ENCODE measurements around the gene MLF1.

Gene MLF1

DNA sequence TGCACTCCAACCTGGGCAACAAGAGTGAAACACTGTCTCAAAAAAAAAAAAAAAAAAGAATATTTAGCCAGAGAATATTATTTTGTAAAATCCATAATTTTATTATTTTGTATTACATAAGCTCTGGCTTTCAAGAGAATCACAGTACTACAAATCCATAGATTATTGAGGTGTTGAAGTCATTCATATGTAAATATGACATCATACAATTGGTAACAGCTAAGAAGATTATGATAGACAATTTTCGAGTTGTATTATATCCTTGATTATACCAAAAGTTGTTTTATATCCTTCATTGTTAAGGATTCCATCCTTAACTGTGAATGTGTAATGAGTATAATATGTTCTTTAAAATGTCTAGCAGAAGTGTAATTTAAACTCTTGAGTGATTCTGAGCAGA, 3.7 kb downstream of the MLF1 start:
- no peak for DNase-seq (ENCODE audit: low read depth in 2 of 2)

DNA sequence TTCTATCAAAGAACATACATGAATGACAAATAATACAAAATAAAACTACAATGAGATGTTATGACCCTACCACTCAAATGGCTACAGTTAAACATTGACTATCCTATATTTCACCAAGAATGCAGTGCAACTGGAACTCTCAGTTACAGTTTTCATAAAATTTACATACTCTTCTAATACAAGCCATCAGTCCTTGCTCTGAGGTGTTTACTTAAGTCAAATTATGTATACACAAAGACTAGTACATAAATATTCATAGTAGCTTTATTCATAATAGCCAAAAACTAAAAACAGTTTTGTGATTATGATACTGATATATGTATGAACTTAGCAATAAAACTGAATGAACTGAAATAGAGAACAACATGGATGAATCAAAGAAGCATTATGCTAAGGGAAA, 19.2 kb downstream of the MLF1 start:
- DNase-seq (ENCODE audit: low read depth in 2 of 2): no peak

DNA sequence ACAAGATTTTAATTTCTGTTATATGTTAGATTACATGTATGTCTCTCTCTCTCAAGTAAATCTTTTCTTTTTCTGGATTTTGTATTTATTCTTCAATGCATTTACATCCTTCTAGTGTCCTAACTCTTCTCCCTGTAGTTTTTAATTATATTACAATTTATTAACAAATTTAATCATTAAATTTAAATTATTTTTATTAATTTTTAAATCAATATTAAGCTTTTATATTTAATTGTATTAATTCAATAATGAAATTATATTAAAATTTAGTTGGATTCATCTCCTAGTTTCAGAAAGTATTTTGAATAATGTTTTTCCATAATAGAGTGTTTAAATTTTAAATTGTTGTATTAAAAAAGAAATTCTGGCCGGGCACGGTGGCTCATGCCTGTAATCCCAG, 29.8 kb downstream of the MLF1 start:
- DNase-seq (ENCODE audit: low read depth in 2 of 2): no peak

DNA sequence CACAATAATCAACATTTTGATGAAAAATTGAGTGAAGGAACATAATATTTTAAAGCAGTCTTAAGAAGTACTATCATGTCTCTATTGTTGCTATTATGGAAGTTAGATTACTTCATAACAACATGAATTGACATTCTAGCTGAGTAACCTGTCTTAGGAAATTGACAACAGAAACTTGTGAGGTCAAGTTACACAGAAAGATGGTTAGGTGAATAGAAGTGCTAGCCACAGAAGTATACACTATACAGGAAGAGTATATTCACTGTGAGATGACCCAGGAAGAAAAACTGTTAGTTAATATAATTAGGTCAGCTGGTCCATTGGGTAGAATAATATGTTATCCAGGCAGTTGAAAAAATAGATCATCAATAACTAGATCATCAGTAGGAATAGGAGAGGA, 31.2 kb downstream of the MLF1 start:
- no peak for DNase-seq (ENCODE audit: low read depth in 2 of 2)

DNA sequence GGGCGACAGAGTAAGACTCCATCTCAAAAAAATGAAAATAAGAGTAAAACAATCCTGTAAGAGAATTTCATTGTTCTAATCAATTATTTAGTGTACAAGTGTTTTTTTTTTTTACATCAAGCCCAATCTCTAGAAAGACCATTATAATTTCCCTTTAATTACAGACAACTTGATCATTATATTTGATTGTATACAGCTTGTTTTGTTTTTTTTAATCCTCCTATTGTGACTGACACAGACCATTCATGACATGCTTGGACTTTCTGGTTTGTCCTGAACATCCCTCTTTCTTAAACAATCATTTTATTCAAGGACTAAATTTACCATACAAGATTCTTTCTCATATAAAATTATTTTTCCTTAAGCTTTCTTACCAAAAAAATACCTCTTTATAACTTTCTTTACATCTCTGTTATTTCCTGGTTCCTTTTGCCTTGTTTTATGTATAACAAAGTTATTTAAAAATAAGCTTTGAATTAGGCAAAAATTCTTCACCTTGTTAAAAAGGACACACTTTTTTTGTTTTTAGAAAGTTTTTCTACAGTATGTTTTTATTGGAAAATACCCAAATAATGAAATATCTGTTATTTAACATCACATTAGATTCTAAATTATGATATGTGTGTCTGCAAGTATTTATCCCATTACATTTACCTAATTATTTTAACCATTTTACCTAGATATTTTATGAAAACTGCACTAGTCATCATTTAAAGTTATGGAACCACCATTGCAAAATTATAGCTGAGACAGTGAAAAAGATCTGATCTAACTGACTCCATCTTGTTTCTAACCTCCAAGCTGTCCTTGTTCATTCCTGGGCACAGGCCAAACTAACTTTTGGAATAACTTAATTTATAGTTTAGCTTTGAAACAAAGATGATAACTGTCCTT, 47.2 kb downstream of the MLF1 start:
- no peak for DNase-seq (ENCODE audit: low read depth in 2 of 2)

DNA sequence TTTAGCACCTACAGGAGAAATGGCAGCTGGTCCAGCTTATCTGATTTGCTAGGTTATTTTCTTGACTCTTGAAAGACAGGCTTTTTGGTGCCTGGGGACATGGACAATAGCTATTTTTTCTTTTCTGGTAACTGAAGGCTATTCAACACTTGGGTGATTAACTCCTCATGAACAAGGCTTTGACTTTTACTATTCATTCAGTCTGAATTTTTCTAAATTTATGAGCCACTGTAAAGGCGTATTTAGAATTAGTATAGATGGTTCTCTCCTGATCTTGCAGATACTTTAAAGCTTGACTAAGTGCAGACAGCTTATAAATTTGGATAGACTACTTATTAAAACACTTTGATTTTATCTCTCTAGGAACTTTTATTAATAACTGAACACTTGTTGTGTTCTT, 54.9 kb downstream of the MLF1 start:
- no peak for DNase-seq (ENCODE audit: low read depth in 2 of 2)

DNA sequence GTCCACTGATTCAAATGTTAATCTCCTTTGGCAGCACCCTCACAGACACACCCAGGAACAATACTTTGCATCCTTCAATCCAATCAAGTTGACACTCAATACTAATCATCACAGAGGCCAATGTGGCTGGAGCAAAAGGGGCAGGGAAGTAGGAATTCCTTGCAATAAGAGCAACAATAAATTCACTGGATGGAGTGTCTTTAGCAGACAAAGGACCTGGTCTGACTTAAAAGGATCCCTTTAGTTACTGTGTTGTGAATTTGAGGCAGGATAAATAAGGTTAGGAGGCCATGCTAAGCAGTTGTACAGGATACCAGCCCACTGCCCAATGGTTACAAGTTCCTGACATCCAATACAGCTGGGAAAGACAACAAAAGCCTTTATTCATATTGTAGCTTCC, 61.0 kb downstream of the MLF1 start:
- DNase-seq (ENCODE audit: low read depth in 2 of 2): no peak

DNA sequence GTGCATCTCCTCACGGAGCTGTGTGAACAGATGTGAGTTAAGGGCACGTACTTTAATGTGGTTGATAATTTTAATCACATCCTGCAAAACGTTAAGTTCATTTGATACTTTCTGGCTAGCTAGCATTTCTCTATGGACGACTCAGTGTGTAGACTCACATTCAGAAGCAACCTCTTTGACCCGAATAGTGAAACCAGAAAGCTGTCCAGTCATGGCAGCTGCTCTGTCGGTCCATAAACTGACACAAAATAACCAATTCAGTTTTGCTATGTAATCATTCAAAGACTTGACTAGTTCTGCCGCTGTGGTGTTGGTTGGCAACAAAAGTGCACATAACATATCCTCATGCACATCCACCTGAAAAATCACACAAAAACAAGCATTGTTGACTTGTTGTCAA, 69.7 kb downstream of the MLF1 start:
- no peak for DNase-seq (ENCODE audit: low read depth in 2 of 2)

DNA sequence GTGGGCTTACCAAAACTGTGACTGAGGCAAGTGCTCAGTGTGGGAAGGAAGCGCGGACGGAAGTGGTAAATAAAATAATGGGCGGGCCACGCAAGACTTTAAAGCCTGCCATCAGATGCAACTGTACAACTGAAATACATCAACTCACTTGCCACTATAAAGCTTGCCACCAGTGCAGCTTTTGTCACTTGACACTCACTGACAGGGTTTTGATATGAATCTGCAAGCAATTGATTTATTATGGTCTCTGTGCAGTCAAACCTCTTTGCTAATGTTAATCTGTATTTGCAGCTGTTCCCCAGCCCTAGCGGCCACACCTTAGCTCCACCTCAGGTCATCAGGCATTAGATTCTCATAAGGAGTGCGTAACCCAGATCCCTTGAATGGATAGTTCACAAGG, 71.0 kb downstream of the MLF1 start:
- no peak for DNase-seq (ENCODE audit: low read depth in 2 of 2)

DNA sequence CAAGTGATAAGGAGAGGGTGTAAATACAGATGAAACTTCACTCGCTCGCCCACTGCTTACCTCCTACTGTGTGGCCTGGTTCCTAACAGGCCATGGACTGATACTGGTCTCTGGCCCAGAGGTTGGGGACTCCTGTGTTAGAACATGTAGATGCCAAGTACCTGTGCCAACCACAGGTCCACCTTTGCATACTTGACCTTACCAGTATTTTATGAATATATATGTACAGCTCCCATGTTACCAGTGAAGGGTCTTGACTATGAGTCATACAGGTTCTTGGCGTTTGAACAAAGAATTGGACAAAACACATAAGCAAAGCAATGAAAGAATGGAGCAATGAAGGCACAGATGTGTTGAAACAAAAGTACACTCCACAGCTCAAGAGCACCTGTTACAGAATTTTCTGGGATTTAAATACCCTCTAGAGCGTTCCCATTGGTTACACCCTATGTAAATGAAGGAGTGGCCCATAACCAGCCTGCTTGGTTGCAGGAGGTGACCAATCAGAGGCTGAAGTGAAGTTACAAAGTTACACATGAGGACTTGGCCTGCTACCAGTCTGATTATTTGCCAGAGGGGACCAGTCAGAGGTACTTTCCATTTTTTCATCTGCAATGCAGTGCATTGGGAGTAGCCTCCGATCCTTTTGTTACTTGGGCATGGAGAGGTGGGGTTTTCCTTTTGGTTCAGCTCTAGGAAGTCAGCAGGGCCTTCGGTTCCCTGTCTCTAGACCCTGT, 71.6 kb downstream of the MLF1 start:
- no peak for DNase-seq (ENCODE audit: low read depth in 2 of 2)

DNA sequence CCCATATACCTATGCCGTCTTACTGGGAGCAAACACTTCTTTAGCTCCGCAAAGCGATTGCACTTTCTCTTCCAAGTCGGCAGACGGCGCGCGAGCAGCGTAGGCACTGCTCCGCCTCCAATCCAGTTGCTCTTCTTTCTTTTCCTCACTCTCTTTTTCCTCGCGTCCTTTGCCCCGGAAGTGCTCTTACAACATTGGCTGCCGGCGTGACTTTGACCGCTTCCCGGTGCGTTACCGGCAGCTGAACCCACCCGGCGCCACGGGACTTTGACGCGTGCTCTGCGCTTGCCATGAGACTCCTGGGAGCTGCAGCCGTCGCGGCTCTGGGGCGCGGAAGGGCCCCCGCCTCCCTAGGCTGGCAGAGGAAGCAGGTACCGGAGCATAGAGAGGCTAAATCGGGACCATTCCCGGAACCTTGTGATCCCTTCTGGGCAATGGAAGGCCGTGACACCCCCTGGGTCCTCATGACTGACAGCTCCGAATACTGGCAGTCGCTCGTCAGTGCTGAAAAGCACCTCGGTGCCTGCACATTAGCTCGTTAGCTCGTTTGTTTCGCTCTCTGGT, 73.4 kb downstream of the MLF1 start, which contains the start of gene GFM1:
GFM1 (plus strand) TSS at position 183 of the 564 bp plus-strand sequence; CDS start at position 291, 108 bp downstream.
- DNase-seq (ENCODE audit: low read depth in 2 of 2): peak; percentile 78 to 80

DNA sequence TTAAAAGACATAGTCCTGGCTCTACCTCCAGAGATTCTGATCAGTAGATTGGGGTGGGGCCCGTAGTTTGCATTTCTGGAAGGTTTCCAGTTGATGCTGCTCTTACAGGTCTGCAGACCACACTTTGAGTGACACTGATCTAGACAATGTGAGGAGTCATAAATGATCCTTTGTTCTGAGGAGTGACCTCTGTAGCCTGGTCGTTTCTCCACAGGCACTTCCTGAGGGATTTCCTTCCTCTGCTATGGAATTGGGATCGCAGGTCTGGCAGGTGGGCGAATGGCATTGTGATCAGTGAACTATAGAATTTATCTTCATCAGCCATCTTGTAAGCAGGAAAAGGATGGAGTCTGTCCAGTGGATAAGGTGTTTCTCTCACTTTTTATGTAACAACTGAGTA, 78.8 kb downstream of the MLF1 start:
- no peak for DNase-seq (ENCODE audit: low read depth in 2 of 2)

DNA sequence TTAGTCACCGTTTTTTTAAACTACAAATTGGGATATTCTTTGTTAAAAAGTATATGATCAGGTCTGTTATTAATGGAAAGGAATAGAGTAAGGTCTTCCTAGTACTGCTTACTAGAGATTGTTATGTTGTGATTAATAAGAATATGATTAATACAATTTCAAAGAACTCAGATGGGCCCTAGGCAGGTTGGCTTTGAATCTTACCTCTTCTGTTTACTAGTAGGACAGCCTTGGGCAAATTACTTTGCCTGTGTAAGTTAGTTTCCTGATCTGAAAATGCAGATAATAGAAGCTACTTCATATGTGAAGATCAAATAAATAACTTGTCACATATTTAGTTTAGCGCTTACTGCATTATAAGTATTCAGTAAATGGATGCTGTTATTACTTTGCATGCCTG, 80.2 kb downstream of the MLF1 start:
- no peak for DNase-seq (ENCODE audit: low read depth in 2 of 2)

DNA sequence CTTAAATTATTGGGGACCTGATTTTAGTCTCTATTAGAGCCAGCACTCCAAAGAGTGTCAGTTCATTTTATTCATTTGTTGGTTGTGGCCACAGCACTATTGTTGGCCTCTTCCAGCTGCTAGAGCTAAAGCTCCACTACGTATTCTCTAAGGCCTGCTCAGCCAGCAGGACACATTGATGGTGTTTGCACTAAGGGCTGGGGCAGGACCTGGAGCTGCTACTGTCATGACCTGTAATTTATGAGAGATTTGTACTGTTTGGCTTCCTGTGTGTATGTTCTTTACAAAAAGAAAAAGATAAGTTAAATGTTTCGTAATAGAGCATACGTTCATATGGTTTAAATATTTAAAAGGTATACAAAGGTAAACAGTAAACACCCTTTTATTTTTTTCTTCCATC, 81.5 kb downstream of the MLF1 start:
- no peak for DNase-seq (ENCODE audit: low read depth in 2 of 2)
